Renal cortical epithelial cell (primary cell): ENCODE results near the gene UBXN10. TPM values are rescaled to one million over a fixed set of nuclear protein-coding genes. Genes with fewer than 3 reads are reported as not detected.

ENCODE experiments used
- DNase-seq: peaks from one replicate; pipeline ENCODE4 v3.0.0-alpha.2; 2011; ENCODE audit warnings: low read depth
- total RNA-seq: library from RNA; depleted of rRNA; stranded (reverse); fragments of >200 nt; gene quantifications from 2 replicates; pipeline ENCODE4 v1.2.3, GENCODE V29; 2014

UBXN10 gene
- 0.52 and 2.8 TPM in 2 replicates for total RNA-seq

- DNase-seq, result peak; percentile 38
Measured at GRCh38 chr1:20185834-20186782, at the start of gene UBXN10, which contains the start of gene PLA2G2C. UBXN10 (plus strand) TSS chr1:20186096; CDS start chr1:20190562, 4,466 bp downstream. PLA2G2C (minus strand) TSS chr1:20186518; CDS start chr1:20177363, 9,155 bp downstream.

GRCh38 chr1:20136249-20136648, 49.6 kb upstream of the UBXN10 start:
- no peak for DNase-seq

GRCh38 chr1:20137055-20137454, 48.8 kb upstream of the UBXN10 start:
- no peak for DNase-seq

GRCh38 chr1:20137604-20138003, 48.3 kb upstream of the UBXN10 start:
- DNase-seq, result no peak

GRCh38 chr1:20138346-20138745, 47.5 kb upstream of the UBXN10 start:
- DNase-seq, result no peak

- no peak for DNase-seq
Measured at GRCh38 chr1:20138961-20139550, 46.8 kb upstream of the UBXN10 start, which contains the start of gene PLA2G2F. PLA2G2F (plus strand) TSS chr1:20139323; CDS start chr1:20139428, 105 bp downstream.

- DNase-seq, result no peak
Measured at GRCh38 chr1:20139776-20140612, 45.9 kb upstream of the UBXN10 start.

GRCh38 chr1:20141001-20141400, 44.9 kb upstream of the UBXN10 start:
- DNase-seq, result no peak

GRCh38 chr1:20141466-20141865, 44.4 kb upstream of the UBXN10 start:
- DNase-seq, result no peak

GRCh38 chr1:20142001-20142710, 43.7 kb upstream of the UBXN10 start:
- DNase-seq, result no peak

GRCh38 chr1:20143318-20143717, 42.6 kb upstream of the UBXN10 start:
- no peak for DNase-seq

- DNase-seq, result no peak
Measured at GRCh38 chr1:20143734-20144565, 41.9 kb upstream of the UBXN10 start.

GRCh38 chr1:20147846-20148570, 37.9 kb upstream of the UBXN10 start:
- no peak for DNase-seq

- no peak for DNase-seq
Measured at GRCh38 chr1:20148571-20149500, 37.1 kb upstream of the UBXN10 start.

- no peak for DNase-seq
Measured at GRCh38 chr1:20149601-20150325, 36.1 kb upstream of the UBXN10 start.

GRCh38 chr1:20150326-20150705, 35.6 kb upstream of the UBXN10 start:
- DNase-seq, result no peak

GRCh38 chr1:20150969-20151368, 34.9 kb upstream of the UBXN10 start:
- no peak for DNase-seq
